Activated T-cell treated with anti-CD3 and anti-CD28 coated beads for 24 hours (primary cell): ENCODE results near the gene PHACTR4.
"Not testable (repeated sequence)": the region's sequence is repeated elsewhere in the genome, so short reads cannot be mapped to it uniquely, and the experiment has no call there.

ENCODE experiments used
- DNase-seq: peaks from one replicate; pipeline ENCODE4 v3.0.0-alpha.2; 2020; ENCODE audit warnings: low read depth

Gene PHACTR4

DNA sequence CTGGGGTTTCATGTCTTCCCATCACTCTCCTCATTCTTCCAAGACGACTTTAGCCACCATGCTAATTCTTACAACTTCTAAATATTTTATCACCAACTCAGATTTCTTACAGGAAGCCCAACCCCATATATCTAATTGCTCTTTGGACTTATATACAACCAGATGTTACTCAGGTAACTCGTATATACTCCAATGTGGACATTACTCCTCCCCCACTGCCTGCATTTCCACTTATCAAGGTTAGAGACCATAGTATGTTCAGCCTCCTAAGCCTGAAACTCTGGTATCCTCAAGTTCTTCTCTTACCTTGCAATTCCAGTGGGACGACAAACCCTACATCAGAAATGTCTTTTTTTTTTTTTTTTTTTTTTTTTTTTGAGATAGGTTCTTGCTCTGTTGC lies 133.6 kb downstream of the PHACTR4 start:
- no peak for DNase-seq

DNA sequence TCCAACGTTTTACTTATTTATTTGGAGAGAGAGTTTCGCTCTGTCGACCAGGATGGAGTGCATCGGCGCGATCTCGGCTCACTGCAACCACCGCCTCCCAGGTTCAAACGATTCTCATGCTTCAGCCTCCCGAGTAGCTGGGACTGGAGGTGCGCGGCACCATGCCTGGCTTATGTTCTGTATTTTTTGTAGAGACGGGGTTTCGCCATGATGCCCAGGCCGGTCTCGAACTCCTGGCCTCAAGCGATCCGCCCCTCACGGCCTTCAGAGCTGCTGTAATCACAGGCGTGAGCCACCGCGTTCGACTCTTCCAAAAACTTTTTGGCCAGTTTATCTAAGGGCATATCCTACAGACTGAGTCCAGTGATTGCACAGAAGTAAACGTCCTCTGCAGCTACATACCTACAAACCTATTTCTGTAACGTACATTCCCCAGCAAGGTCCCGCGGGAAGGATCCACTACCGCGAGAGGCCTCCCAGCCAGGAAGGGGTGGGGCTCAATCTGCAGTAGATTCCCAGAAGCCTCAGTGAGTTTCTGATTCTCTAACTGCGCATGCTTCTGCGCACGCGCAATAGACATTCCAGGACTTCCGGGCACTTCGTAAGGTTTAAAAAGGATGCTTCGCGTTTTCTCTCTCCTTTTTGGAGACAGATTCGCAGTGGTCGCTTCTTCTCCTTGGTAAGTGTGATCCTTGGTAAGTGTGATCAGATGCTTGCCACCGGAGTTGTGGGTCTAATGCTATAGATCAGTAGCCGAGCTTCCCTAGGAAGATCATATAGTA lies 136.1 kb downstream of the PHACTR4 start, which contains the start of gene RCC1:
RCC1 (plus strand) TSS at position 638 of the 782 bp plus-strand sequence. CDS start 23,824 bp downstream, outside the sequence.
- DNase-seq = peak; percentile 94

DNA sequence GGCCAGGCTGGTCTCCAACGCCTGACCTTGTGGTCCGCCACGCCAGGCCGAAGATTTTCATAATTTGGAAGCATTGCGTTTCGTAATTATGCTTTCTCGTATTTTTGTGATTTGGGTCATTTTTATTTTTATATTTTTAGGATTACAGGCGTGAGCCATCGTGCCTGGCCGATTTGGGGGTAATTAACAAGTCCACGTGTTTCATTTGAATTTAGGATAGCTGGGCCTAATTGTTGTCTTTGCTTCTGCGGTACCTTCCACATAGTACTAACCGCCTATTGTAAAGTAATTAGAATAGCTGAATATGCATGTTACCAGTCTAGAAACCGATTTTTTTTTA lies 137.3 kb downstream of the PHACTR4 start:
- no peak for DNase-seq

DNA sequence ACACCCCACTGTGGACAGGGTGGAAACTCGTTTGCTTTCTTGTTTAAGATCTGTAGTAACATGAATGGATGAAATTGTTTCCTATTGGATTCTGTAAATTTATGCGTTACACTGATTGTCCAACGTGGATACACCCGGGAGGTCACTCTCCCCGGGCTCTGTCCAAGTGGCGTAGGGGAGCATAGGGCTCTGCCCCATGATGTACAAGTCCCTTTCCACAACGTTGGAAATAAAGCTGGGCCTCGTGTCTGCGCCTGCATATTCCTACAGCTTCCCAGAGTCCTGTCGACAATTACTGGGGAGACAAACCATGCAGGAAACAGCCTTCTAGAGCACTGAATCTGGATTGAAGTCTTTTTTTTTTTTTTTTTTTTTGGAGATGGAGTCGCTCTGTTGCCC lies 137.7 kb downstream of the PHACTR4 start:
- DNase-seq = peak; percentile 35

DNA sequence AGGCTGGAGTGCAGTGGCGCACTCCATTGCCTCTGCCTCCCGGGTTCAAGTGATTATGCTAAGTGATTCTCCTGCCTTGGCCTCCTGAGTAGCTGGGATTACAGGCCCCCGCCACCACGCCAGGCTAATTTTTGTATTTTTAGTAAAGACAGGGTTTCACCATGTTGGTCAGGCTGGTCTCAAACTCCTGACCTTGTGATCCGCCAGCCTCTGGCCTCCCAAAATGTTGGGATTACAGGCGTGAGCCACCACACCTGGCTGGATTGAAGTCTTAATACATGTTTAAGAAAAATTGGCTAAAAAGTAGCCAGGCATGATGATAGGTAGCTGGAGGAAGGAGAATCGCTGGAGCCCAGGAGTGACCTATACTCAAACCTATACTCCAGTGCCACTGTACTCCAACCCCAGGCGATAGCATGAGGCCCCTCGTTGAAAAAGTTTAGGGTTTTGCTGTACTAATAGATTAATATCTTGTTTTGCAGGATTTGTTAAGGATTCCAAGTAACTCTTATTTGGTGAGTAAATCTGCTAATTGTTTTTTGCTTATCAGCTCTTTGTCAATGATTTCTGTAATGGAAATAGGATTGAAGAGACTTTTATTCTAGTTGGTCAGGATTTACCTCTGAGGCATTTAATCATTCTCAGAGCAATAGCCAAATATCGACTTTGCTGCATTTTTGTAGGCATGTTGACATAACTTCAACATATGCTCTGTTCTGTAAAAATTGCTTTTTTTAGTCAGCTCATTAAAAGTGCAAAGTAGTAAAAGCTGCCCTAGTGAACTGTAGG lies 138.3 kb downstream of the PHACTR4 start:
- DNase-seq = peak; percentile 26

DNA sequence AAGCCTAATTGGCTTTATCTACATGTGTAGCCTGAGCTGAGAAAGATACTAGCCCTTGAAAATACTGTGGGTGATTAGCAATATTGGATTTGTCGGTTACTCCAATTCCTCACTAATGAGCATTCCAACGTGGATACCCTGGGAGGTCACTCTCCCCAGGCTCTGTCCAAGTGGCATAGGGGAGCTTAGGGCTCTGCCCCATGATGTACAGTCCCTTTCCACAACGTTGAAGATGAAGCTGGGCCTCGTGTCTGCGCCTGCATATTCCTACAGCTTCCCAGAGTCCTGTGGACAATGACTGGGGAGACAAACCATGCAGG lies 138.9 kb downstream of the PHACTR4 start:
- DNase-seq = peak; percentile 10

DNA sequence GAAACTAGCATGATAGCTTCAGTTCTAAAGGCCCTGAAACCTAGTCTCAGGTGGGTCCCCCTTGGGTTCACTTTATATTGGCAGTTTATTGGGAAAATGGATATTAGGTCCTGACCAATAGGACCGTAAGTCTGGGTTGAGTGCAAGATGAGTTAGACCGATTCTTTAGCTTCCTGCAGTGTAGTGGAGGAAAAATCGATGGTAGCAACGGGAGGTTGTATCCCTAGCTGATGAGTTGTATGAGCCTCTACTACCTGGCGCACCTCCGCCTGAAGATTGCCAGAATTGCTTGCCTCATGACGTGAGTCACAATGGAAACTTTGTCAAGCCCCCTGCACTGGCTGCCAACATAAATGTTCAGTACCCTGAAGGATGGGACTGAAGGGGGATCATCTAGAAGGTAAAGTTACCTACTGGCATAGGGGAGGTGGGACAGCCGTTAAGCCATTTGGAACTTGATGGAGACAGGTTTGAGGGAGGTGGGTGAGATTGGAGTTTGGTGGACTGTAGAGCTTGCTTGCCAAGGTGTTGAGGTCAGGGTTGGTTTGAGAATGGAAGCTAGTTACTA lies 140.2 kb downstream of the PHACTR4 start:
- peak; percentile 33 for DNase-seq

DNA sequence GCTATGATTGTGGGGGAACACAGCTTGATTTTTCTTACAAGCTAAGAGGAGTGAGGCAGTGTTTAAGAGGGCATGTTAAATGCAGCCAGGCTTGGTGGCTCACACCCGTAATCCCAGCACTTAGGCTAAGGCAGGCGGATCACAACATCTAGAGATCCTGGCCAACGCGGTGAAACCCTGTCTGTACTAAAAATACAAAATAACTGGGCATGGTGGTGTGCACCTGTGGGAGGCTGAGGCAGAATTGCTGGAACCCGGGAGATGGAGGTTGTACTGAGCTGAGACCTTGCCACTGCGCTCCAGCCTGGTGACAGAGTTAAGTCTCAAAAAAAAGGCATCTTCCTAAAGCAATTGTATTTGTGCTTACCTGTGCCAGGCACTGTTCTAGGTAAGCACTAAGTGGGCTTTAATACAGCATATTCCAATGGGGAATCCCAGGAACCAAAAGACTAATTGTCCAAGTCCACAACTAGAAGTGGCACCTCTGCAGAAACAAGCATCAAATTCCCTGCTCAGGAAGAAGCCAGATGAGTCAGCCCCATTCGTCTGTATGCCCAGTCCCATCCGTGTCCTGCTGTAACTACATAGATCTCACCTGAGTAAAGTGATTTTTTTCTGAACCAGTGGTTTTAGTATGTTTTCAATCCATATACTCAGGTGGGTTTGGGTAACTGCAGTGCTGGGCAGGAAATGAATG lies 140.9 kb downstream of the PHACTR4 start:
- DNase-seq = peak; percentile 47

DNA sequence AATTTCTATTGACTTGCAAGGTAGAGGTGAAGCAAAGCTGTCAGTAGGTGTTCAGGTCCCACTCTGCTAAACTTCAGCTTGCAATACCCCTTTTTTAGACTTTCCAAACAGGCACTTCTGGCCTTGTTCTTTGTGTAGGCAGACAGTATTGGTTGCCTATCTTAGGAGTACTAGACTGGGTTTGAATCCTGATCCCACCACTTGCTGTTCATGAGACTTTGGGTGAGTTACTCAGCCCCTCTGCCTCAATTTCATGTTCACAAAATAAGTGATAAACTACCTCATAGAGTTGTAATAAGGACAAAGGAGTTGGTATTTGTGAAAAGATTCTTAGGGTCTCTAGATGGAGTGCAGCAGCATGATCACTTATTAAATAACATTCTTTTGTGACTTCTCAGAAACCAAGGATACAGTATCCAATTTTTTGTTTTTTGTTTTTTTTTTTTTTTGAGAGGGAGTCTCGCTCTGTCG lies 141.5 kb downstream of the PHACTR4 start:
- no peak for DNase-seq

DNA sequence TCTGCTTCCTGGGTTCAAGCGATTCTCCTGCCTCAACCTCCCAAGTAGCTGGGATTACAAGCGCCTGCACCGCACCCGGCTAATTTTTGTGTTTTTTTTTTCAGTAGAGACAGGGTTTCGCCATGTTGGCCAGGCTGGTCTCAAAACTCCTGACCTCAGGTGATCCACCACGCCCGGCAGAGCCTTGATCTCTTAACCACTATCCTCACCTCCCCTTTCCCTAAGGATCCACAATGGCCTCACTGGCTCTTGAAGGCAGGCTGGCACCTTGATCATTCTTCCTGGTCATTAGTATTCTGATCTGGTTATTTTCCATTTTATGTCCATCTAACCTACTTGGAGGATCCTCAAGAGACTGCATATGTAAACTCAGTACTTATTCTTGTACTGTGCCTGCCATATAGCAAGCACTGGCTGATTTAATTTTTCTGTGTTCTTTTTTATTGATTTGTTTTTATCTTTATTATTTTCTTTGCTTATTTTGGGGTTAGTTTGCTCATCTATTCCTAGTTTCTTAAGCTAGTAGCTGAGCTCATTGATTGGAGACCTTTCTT lies 142.6 kb downstream of the PHACTR4 start:
- DNase-seq = no peak

DNA sequence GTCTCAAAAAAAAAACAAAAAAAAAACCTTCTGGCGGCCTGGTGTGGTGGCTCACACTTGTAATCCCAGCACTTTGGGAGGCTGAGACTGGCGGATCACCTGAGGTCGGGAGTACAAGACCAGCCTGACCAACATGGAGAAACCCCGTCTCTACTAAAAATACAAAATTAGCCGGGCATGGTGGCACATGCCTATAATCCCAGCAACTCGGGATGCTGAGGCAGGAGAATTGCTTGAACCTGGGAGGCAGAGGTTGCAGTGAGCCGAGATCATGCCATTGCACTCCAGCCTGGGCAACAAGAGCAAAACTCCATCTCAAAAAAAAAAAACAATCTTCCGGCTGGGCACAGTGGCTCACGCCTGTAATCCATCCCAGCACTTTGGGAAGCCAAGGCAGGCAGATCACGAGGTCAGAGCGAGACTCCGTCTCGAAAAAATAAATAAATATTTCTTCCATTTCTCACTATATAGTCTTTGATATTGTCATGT lies 144.9 kb downstream of the PHACTR4 start:
- DNase-seq = peak; percentile 17

DNA sequence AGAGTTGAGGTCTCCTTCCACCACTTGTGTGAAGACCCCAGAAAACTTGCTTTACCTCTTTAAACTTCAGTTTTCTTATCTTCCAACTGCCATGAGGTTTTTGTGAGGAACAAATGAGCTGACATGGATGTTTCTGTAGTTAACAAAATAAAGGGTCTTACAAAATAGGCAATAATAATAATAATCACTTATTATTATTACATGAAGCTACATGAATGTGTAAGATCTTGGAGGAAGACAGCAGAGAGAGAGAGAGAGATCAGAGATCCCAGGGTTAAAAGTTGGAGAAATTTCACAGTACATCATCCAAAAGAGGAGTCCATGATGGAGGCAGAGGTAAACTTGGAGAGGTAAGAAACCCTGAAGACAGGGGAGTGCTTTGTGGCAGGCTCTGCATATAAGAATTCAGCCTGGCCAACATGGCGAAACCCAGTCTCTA lies 147.0 kb downstream of the PHACTR4 start:
- no peak for DNase-seq

DNA sequence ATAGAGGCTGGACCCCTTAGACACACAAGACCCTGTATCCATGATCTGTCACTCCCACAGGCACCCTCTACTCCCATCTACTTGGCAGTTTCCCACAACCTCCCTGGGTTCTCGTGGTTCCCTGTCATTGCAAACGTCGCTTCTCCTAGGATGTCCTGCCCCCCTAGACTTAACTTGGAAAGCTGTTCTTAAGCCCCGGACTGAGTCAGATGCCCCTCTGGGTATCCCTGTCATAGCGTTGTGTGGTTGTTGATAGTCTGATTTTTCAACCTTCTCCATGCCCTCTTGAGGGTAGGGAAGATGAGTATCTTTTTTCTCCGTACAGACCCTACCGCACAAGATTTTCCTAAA lies 148.1 kb downstream of the PHACTR4 start:
- no peak for DNase-seq

DNA sequence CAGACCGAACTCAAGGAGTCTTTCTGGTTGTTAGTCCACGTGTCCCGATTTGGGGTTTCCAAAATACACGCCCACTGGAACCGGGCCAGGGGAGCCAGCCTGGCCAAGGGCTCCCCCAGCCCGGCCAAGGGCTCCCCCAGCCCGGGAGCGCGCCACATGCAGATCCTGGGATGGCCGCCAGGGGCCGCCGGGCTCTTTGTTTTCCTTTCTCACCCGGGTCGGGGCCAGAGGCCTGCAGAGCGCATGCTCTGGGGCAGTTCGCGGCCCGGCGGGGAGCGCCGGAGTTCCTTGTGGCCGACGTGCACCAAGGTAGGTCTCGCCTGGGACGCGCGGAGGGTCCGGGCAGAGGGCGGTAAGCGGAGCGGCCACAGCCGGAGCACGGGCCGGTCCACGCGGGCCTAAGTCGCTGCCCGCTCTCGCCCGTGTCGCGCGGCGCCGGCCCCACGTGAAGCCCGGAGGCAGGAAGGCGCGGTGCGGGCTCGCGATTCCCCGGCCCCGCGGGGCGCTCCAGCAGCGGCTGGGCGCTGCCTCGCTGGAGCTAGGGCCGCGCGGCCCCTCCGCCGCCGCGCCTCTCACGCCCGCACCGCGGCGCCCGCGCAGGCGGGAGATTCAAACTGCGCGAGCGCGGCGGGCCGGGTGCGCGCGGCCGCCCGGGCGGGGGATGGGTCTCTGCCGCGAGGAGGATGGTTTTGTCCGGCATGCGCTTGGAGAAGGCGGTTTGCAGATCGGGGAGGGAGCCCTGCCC lies 148.6 kb downstream of the PHACTR4 start:
- peak; percentile 89 for DNase-seq

DNA sequence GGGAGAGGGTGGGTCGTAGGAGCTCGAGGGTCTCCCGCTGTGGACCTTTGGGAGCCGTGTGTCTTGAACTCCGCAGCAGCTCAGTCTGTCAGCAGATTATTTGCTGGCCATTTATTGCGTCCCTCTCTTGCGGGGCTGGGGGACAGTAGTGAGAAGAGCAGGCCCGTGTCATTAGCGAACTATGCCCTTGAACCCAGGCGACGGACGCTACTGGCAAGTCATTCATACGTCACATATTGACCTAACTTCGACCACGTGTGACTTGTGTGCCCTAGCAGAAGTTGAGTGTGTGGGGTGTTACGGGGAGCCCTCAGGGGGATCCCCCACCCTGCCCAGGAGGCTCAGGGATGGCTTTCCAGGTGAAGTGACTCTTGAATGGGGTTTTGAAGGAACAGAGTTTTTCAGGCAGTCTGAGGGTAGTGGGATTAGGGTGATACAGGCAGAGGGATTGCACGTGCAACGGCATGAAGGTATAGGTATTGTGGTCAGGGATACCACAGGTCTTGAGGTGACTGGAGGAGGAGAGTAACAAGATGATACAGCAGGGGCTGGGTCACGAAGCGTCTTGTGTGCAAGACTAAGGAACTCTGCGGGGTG lies 149.3 kb downstream of the PHACTR4 start:
- peak; percentile 38 for DNase-seq

DNA sequence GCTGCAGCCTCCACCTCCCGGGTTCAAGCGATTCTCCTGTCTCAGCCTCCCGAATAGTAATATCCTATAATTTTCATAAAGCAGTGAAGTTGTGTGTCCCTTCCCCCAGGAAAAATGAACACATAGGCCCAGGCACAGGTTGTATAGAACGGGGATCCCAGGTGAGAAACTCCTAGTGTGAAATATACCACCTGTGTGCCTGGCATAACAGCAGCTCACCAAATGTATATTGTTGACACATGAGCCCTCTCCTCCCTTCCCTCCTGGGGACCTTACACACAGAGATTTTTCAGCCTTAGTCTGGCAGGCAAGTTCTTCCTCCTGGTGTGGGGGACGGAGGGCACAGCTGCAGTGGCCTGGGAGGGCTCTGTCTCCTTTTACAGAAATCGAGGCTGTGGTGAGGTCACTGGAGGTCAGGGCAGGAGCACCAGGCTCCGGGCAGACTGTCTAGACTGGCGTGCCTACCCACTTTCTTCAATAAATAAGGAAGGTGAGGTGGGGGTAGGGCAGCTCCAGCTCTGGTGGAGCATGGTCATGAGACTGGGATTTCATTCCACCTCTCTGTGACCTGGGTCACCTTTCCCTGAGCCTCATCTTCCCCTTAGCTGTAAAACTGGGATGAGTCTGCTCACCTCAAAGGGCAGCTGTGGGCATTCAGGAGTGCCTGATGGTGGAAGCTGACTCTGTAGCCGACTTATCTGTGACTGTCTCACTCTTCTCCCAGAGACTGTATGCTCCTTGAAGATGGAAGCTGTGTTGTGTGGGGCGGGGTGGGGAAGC lies 150.6 kb downstream of the PHACTR4 start:
- DNase-seq = no peak

DNA sequence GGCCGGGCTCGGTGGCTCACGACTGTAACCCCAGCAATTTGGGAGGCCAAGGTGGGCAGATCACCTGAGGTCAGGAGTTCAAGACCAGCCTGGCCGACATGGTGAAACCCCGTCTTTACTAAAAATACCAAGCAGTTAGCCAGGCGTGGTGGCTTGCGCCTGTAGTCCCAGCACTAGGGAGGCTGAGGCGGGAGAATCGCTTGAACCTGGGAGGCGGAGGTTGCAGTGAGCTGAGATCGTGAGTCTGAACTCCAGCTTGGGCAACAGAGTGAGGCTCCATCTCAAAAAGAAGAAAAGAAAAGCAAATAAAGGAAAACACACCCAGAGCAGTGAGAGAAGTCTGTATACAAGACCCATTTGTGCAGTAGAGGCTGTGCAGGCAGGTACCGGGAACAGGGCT lies 151.3 kb downstream of the PHACTR4 start:
- not testable (repeated sequence) for DNase-seq

DNA sequence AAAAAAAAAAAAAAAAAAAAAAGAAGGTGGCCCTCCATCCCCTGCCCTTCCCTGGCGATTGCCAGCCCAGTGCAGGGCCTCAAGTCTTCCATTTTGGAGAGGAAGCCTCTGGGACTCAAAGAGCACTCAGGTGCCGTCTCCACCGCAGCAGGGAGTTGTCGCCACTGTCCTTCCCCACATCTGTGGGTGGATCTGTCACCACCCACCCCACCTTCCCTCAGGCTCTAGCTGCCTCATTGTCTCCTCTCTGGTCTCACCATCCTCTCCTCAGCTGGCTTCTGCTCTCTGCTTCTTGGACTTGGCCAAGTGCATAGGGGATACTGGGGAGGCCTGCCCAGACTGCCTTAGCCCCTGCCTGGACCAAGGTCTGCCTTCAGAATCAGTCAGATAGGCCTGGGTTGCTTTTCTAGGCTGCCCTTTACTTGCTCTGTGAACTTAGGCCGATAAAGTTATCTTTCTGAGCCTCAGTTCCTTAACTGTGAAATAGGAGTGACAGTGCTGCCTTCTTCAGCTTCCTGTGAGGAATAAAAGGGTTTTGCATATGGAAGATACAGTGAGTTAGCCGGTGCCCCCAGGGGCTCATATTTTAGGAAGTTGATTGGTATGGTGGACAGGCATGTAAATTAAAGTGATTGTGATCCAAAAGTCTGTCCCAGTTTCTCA lies 152.1 kb downstream of the PHACTR4 start:
- no peak for DNase-seq

DNA sequence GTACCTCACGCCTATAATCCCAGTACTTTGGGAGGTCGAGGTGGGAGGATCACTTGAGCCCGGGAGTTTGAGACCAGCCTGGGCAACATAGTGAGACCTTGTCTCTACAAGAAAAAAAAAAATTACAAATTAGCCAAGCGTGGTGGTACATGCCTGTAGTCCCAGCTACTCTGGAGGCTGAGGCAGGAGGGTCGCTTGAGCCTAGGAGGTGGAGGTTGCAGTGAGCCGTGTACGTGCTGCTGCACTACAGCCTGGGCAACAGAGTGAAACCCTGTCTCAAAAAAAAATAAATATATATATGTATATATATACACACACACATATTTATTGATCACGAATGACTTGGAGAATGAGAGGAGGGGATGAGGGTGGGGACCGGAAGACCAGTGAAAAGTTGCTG lies 153.0 kb downstream of the PHACTR4 start:
- not testable (repeated sequence) for DNase-seq
